ENCODE measurements around the gene STK16.

Gene STK16

GRCh38 chr2:219214141-219214540, 31.1 kb upstream of the STK16 start:
- no peak for DNase-seq

GRCh38 chr2:219214786-219215185, 30.5 kb upstream of the STK16 start:
- DNase-seq, result no peak

- DNase-seq, result no peak
These were observed 29.3 kb upstream of the STK16 start for GRCh38 chr2:219215871-219216534.

- no peak for DNase-seq
These were observed 28.8 kb upstream of the STK16 start for GRCh38 chr2:219216535-219216915.

GRCh38 chr2:219218217-219218731, 27.0 kb upstream of the STK16 start:
- peak in 1 of 2 donors; percentile 48 for DNase-seq

- DNase-seq, result peak in 1 of 2 donors; percentile 22
These were observed 26.3 kb upstream of the STK16 start, which contains the start of gene ABCB6 for GRCh38 chr2:219218732-219219701. TSS of gene ABCB6 (minus strand) at chr2:219218958. CDS start at chr2:219218673, 285 bp downstream.

GRCh38 chr2:219219784-219220532, 25.3 kb upstream of the STK16 start:
- no peak for DNase-seq

GRCh38 chr2:219220652-219221402, 24.5 kb upstream of the STK16 start:
- DNase-seq, result no peak

GRCh38 chr2:219221957-219222518, 23.2 kb upstream of the STK16 start:
- no peak for DNase-seq

- DNase-seq, result no peak
These were observed 21.3 kb upstream of the STK16 start for GRCh38 chr2:219223831-219224610.

- no peak for DNase-seq
These were observed 19.9 kb upstream of the STK16 start for GRCh38 chr2:219225350-219225749.

- DNase-seq, result no peak
These were observed 17.0 kb upstream of the STK16 start for GRCh38 chr2:219228041-219228910.

GRCh38 chr2:219228911-219229304, 16.4 kb upstream of the STK16 start:
- DNase-seq, result no peak

GRCh38 chr2:219229305-219230058, 15.8 kb upstream of the STK16 start, which contains the start of the genes ANKZF1 and ATG9A:
TSS of gene ANKZF1 (plus strand) at chr2:219229806. CDS start at chr2:219230258, 452 bp downstream.
TSS of gene ATG9A (minus strand) at chr2:219229636. CDS start at chr2:219228024, 1,612 bp downstream.
- peak; percentile 82 to 98 for DNase-seq

- DNase-seq, result no peak
These were observed 15.2 kb upstream of the STK16 start for GRCh38 chr2:219230059-219230540.

- no peak for DNase-seq
These were observed 10.9 kb upstream of the STK16 start for GRCh38 chr2:219234331-219234730.

- DNase-seq, result no peak
These were observed 2.0 kb upstream of the STK16 start for GRCh38 chr2:219243291-219243761.

- DNase-seq, result no peak
These were observed 511 bp upstream of the STK16 start for GRCh38 chr2:219244789-219245147.

GRCh38 chr2:219245899-219246230, 586 bp downstream of the STK16 start:
- no peak for DNase-seq
